ENCODE data around the gene KICS2. TPM values are rescaled to one million over a fixed set of nuclear protein-coding genes. Genes with fewer than 3 reads are reported as not detected.

The KICS2 gene
- polyA plus RNA-seq, 1 donor from 2014 or later: 0.83 TPM

GRCh38 chr12:64187370-64187769 is 34.7 kb downstream of the KICS2 start:
- no peaks in the 10 kb centered on the region for H3K27me3 ChIP-seq (ENCODE audit: insufficient read depth, low read depth, low read length)
- H3K9ac ChIP-seq (ENCODE audit: low read length): no peak overlapping the region
- H3F3A ChIP-seq (ENCODE audit: insufficient read depth, low read length, poor library complexity, severe bottlenecking): no peaks in the 10 kb centered on the region
- no peak overlapping the region for H3K27ac ChIP-seq (ENCODE audit: low read length)
- no peaks in the 10 kb centered on the region for H3K79me2 ChIP-seq (replicated peaks; ENCODE audit: insufficient read depth, low read length)
- H3K4me2 ChIP-seq (ENCODE audit: low read length): no peak overlapping the region
- H3K4me3 ChIP-seq (ENCODE audit: low read length): no peak overlapping the region
- H2AFZ ChIP-seq (ENCODE audit: low read depth, low read length): no peak overlapping the region
- no peaks in the 10 kb centered on the region for H3K9me2 ChIP-seq (ENCODE audit: insufficient read depth, low read length)
- H3K36me3 ChIP-seq (ENCODE audit: insufficient read depth, low read length): no peaks in the 10 kb centered on the region
- H4K20me1 ChIP-seq (ENCODE audit: insufficient read depth): no peaks in the 10 kb centered on the region
- H3K9me3 ChIP-seq (ENCODE audit: low read length): no peaks in the 10 kb centered on the region
- TF ChIP-seq POLR2AphosphoS5 (IDR thresholded peaks at IDR 0.05) (no peak), MXI1 (conservative IDR thresholded peaks at IDR 0.05; ENCODE audit: poor library complexity, severe bottlenecking) (no peak), CTCF (IDR thresholded peaks at IDR 0.05; ENCODE audit: poor library complexity, severe bottlenecking) (no peak), REST (IDR thresholded peaks at IDR 0.05; ENCODE audit: borderline replicate concordance) (no peak)

- Histone ChIP-seq H3F3A (ENCODE audit: insufficient read depth, low read length, poor library complexity, severe bottlenecking) (no peaks in the 10 kb centered on the region), H3K27ac (ENCODE audit: low read length) (no peak overlapping the region), H3K9me3 (ENCODE audit: low read length) (no peaks in the 10 kb centered on the region), H3K9me2 (ENCODE audit: insufficient read depth, low read length) (no peaks in the 10 kb centered on the region), H3K36me3 (ENCODE audit: insufficient read depth, low read length) (no peaks in the 10 kb centered on the region), H4K20me1 (ENCODE audit: insufficient read depth) (no peaks in the 10 kb centered on the region), H2AFZ (ENCODE audit: low read depth, low read length) (no peak overlapping the region), H3K4me3 (ENCODE audit: low read length) (no peak overlapping the region), H3K4me2 (ENCODE audit: low read length) (no peak overlapping the region), H3K27me3 (ENCODE audit: insufficient read depth, low read depth, low read length) (no peaks in the 10 kb centered on the region), H3K79me2 (replicated peaks; ENCODE audit: insufficient read depth, low read length) (no peaks in the 10 kb centered on the region), H3K9ac (ENCODE audit: low read length) (no peak overlapping the region)
- no peak for TF ChIP-seq CTCF (IDR thresholded peaks at IDR 0.05; ENCODE audit: poor library complexity, severe bottlenecking)
- no peak for TF ChIP-seq POLR2AphosphoS5 (IDR thresholded peaks at IDR 0.05)
- TF ChIP-seq REST (IDR thresholded peaks at IDR 0.05; ENCODE audit: borderline replicate concordance): no peak
- no peak for TF ChIP-seq RAD21 (conservative IDR thresholded peaks at IDR 0.05)
- TF ChIP-seq EZH2 (IDR thresholded peaks at IDR 0.05; ENCODE audit: borderline replicate concordance, insufficient read depth, low read length, poor library complexity, severe bottlenecking): no peak
- no peak for TF ChIP-seq MXI1 (conservative IDR thresholded peaks at IDR 0.05; ENCODE audit: poor library complexity, severe bottlenecking)
- TF ChIP-seq EP300 (conservative IDR thresholded peaks at IDR 0.05; ENCODE audit: poor library complexity, severe bottlenecking): no peak
- TF ChIP-seq SMC3 (conservative IDR thresholded peaks at IDR 0.05; ENCODE audit: poor library complexity): no peak
- no peak for TF ChIP-seq TAF1 (IDR thresholded peaks at IDR 0.05; ENCODE audit: low read depth)
These were observed 35.3 kb downstream of the KICS2 start for GRCh38 chr12:64186789-64187188.
